SK-N-SH (cell line): ENCODE results near the gene NRN1L.

Experiments used
- NRF1 ChIP-seq: IDR thresholded peaks from 2 replicates; pipeline ENCODE4 v1.6.1; 2012; ENCODE audit warnings: low read depth, mild to moderate bottlenecking, low read length
- TCF12 ChIP-seq: IDR thresholded peaks from 2 replicates; pipeline ENCODE4 v1.4.0; 2012
- TEAD4 ChIP-seq: IDR thresholded peaks from 2 replicates; pipeline ENCODE4 v1.4.0; 2012; ENCODE audit warnings: mild to moderate bottlenecking, borderline replicate concordance; ENCODE audit not compliant: insufficient read depth
- TF ChIP-seq, protein P1 (sequence below): IDR thresholded peaks from 2 replicates; pipeline ENCODE4 v1.4.0; 2012; ENCODE audit warnings: low read depth, borderline replicate concordance
- TF ChIP-seq, protein P2 (sequence below): IDR thresholded peaks from 2 replicates; pipeline ENCODE4 v1.4.0; 2012; ENCODE audit warnings: low read depth, borderline replicate concordance

DNA sequence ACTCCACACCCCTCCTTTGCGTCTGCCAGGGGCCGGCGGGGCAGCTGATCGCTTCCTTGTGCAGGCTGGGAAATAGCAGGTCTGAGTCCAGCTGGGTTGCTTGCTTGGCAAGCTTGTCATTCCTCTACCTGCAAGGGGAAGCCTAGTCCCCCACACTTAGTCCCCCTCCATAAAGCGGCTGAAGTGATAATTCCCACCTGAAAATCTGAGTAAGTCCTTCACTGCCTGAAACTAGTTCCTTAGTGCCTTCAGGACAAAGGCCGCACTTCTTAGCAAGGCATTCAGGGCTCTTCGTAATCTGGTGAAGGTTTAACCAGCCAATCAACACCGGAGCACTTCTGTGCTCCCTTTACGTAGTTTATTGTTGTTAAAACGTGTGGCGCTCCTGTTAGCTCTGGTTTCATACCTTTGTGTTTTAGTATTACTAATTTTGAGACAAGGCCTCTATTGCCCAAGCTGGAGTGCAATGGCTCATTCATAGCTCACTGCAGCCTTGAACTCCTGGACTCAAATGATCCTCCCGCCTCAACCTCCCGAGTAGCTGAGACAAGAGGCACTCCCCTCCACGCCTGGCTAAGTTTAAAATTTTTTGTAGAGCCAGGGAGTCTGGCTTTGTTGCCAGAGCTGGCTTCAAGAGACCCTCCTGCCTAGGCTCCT, 9.2 kb downstream of the NRN1L start:
- no peak for TF ChIP-seq NRF1
- no peak for TF ChIP-seq TEAD4
- TF ChIP-seq TCF12 = no peak
- TF ChIP-seq, protein P1, sequence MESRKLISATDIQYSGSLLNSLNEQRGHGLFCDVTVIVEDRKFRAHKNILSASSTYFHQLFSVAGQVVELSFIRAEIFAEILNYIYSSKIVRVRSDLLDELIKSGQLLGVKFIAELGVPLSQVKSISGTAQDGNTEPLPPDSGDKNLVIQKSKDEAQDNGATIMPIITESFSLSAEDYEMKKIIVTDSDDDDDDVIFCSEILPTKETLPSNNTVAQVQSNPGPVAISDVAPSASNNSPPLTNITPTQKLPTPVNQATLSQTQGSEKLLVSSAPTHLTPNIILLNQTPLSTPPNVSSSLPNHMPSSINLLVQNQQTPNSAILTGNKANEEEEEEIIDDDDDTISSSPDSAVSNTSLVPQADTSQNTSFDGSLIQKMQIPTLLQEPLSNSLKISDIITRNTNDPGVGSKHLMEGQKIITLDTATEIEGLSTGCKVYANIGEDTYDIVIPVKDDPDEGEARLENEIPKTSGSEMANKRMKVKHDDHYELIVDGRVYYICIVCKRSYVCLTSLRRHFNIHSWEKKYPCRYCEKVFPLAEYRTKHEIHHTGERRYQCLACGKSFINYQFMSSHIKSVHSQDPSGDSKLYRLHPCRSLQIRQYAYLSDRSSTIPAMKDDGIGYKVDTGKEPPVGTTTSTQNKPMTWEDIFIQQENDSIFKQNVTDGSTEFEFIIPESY = no peak
- TF ChIP-seq, protein P2, sequence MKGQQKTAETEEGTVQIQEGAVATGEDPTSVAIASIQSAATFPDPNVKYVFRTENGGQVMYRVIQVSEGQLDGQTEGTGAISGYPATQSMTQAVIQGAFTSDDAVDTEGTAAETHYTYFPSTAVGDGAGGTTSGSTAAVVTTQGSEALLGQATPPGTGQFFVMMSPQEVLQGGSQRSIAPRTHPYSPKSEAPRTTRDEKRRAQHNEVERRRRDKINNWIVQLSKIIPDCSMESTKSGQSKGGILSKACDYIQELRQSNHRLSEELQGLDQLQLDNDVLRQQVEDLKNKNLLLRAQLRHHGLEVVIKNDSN = no peak
